HEK293 (cell line): Measurements from ENCODE around the gene PCNX4.

Experiments used
- HOXA7 ChIP-seq: sonication (generic); formaldehyde crosslinking; IDR thresholded peaks from 2 replicates; pipeline ENCODE4 v1.8.1; 2022; ENCODE audit warnings: missing genetic modification reagents, borderline replicate concordance
- PRDM1 ChIP-seq: fragments of 450-650 bp; formaldehyde crosslinking; IDR thresholded peaks from 2 replicates; pipeline ENCODE4; 2016; ENCODE audit warnings: missing biosample characterization, missing genetic modification characterization
- YY2 ChIP-seq: fragments of 450-650 bp; formaldehyde crosslinking; IDR thresholded peaks from 2 replicates; pipeline ENCODE4 v1.5.1; 2016; ENCODE audit warnings: missing biosample characterization, missing genetic modification characterization
- ZBTB20 ChIP-seq: fragments of 450-650 bp; formaldehyde crosslinking; IDR thresholded peaks from 2 replicates; pipeline ENCODE4 v1.5.1; 2016; ENCODE audit warnings: missing biosample characterization, missing genetic modification characterization
- ZNF184 ChIP-seq: fragments of 450-650 bp; IDR thresholded peaks from 2 replicates; pipeline ENCODE4 v1.5.1; 2018; ENCODE audit warnings: missing biosample characterization, mild to moderate bottlenecking, missing genetic modification characterization
- ZNF501 ChIP-seq: fragments of 450-650 bp; formaldehyde crosslinking; IDR thresholded peaks from 2 replicates; pipeline ENCODE4 v1.5.1; 2016; ENCODE audit warnings: missing biosample characterization, missing genetic modification characterization
- ZSCAN16 ChIP-seq: fragments of 450-650 bp; formaldehyde crosslinking; IDR thresholded peaks from 2 replicates; pipeline ENCODE4 v1.5.1; 2016; ENCODE audit warnings: missing biosample characterization, missing genetic modification characterization
- TF ChIP-seq, protein P1 (sequence below): fragments of 450-650 bp; formaldehyde crosslinking; IDR thresholded peaks from 2 replicates; pipeline ENCODE4 v1.5.1; 2016; ENCODE audit warnings: missing biosample characterization, missing genetic modification characterization
- TF ChIP-seq, protein P2 (sequence below): fragments of 450-650 bp; IDR thresholded peaks from 2 replicates; pipeline ENCODE4 v1.5.1; 2018; ENCODE audit warnings: missing biosample characterization, mild to moderate bottlenecking, missing genetic modification characterization
- TF ChIP-seq, protein P3 (sequence below): fragments of 450-650 bp; formaldehyde crosslinking; conservative IDR thresholded peaks from 2 replicates; pipeline ENCODE4 v1.5.1; 2016; ENCODE audit warnings: low read depth, missing biosample characterization, missing genetic modification characterization
- TF ChIP-seq, protein P4 (sequence below): fragments of 450-650 bp; formaldehyde crosslinking; IDR thresholded peaks from 2 replicates; pipeline ENCODE4 v1.5.1; 2016; ENCODE audit warnings: missing biosample characterization, missing genetic modification characterization
- TF ChIP-seq, protein P5 (sequence below): fragments of 450-650 bp; formaldehyde crosslinking; IDR thresholded peaks from 2 replicates; pipeline ENCODE4 v1.5.1; 2016; ENCODE audit warnings: missing biosample characterization, missing genetic modification characterization

DNA sequence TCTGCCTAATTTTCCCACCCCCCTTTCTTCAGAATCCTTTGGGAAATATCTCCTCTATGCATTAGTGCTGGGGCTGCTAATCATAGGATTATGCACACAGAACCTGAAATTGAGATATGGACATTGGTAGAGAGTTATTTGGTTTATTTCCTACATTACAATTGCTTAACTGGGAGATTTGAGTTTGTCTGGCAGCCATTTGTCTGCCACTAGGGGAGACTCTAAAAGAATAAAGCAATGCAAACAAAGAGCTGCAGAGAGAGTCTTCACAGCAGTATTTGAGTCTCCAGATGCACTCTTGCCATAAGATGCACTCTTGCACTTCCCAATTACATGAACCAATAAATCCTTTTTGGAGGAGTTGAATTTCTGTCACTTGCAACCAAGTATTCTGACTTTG, 12.0 kb upstream of the PCNX4 start:
- TF ChIP-seq, protein P1, sequence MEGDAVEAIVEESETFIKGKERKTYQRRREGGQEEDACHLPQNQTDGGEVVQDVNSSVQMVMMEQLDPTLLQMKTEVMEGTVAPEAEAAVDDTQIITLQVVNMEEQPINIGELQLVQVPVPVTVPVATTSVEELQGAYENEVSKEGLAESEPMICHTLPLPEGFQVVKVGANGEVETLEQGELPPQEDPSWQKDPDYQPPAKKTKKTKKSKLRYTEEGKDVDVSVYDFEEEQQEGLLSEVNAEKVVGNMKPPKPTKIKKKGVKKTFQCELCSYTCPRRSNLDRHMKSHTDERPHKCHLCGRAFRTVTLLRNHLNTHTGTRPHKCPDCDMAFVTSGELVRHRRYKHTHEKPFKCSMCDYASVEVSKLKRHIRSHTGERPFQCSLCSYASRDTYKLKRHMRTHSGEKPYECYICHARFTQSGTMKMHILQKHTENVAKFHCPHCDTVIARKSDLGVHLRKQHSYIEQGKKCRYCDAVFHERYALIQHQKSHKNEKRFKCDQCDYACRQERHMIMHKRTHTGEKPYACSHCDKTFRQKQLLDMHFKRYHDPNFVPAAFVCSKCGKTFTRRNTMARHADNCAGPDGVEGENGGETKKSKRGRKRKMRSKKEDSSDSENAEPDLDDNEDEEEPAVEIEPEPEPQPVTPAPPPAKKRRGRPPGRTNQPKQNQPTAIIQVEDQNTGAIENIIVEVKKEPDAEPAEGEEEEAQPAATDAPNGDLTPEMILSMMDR (tag by site-specific recombination): no peak
- TF ChIP-seq ZSCAN16 (tag by site-specific recombination) (no peak), HOXA7 (CRISPR knock-in tag) (no peak), ZBTB20 (no peak), YY2 (tag by site-specific recombination) (no peak), PRDM1 (tag by site-specific recombination) (no peak), ZNF501 (tag by site-specific recombination) (no peak), ZNF184 (tag by site-specific recombination) (no peak)
- TF ChIP-seq, protein P2, sequence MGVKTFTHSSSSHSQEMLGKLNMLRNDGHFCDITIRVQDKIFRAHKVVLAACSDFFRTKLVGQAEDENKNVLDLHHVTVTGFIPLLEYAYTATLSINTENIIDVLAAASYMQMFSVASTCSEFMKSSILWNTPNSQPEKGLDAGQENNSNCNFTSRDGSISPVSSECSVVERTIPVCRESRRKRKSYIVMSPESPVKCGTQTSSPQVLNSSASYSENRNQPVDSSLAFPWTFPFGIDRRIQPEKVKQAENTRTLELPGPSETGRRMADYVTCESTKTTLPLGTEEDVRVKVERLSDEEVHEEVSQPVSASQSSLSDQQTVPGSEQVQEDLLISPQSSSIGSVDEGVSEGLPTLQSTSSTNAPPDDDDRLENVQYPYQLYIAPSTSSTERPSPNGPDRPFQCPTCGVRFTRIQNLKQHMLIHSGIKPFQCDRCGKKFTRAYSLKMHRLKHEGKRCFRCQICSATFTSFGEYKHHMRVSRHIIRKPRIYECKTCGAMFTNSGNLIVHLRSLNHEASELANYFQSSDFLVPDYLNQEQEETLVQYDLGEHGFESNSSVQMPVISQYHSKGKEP (tag by site-specific recombination): no peak
- TF ChIP-seq, protein P3, sequence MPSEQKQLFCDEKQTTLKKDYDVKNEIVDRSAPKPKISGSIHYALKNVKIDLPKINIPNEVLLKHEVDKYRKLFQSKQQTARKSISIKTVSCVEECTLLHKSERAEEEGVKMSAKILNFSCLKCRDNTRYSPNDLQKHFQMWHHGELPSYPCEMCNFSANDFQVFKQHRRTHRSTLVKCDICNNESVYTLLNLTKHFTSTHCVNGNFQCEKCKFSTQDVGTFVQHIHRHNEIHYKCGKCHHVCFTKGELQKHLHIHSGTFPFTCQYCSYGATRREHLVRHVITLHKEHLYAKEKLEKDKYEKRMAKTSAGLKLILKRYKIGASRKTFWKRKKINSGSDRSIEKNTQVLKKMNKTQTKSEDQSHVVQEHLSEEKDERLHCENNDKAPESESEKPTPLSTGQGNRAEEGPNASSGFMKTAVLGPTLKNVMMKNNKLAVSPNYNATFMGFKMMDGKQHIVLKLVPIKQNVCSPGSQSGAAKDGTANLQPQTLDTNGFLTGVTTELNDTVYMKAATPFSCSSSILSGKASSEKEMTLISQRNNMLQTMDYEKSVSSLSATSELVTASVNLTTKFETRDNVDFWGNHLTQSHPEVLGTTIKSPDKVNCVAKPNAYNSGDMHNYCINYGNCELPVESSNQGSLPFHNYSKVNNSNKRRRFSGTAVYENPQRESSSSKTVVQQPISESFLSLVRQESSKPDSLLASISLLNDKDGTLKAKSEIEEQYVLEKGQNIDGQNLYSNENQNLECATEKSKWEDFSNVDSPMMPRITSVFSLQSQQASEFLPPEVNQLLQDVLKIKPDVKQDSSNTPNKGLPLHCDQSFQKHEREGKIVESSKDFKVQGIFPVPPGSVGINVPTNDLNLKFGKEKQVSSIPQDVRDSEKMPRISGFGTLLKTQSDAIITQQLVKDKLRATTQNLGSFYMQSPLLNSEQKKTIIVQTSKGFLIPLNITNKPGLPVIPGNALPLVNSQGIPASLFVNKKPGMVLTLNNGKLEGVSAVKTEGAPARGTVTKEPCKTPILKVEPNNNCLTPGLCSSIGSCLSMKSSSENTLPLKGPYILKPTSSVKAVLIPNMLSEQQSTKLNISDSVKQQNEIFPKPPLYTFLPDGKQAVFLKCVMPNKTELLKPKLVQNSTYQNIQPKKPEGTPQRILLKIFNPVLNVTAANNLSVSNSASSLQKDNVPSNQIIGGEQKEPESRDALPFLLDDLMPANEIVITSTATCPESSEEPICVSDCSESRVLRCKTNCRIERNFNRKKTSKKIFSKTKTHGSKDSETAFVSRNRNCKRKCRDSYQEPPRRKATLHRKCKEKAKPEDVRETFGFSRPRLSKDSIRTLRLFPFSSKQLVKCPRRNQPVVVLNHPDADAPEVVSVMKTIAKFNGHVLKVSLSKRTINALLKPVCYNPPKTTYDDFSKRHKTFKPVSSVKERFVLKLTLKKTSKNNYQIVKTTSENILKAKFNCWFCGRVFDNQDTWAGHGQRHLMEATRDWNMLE (tag by site-specific recombination): no peak
- TF ChIP-seq, protein P4, sequence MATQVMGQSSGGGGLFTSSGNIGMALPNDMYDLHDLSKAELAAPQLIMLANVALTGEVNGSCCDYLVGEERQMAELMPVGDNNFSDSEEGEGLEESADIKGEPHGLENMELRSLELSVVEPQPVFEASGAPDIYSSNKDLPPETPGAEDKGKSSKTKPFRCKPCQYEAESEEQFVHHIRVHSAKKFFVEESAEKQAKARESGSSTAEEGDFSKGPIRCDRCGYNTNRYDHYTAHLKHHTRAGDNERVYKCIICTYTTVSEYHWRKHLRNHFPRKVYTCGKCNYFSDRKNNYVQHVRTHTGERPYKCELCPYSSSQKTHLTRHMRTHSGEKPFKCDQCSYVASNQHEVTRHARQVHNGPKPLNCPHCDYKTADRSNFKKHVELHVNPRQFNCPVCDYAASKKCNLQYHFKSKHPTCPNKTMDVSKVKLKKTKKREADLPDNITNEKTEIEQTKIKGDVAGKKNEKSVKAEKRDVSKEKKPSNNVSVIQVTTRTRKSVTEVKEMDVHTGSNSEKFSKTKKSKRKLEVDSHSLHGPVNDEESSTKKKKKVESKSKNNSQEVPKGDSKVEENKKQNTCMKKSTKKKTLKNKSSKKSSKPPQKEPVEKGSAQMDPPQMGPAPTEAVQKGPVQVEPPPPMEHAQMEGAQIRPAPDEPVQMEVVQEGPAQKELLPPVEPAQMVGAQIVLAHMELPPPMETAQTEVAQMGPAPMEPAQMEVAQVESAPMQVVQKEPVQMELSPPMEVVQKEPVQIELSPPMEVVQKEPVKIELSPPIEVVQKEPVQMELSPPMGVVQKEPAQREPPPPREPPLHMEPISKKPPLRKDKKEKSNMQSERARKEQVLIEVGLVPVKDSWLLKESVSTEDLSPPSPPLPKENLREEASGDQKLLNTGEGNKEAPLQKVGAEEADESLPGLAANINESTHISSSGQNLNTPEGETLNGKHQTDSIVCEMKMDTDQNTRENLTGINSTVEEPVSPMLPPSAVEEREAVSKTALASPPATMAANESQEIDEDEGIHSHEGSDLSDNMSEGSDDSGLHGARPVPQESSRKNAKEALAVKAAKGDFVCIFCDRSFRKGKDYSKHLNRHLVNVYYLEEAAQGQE (tag by site-specific recombination): no peak
- TF ChIP-seq, protein P5, sequence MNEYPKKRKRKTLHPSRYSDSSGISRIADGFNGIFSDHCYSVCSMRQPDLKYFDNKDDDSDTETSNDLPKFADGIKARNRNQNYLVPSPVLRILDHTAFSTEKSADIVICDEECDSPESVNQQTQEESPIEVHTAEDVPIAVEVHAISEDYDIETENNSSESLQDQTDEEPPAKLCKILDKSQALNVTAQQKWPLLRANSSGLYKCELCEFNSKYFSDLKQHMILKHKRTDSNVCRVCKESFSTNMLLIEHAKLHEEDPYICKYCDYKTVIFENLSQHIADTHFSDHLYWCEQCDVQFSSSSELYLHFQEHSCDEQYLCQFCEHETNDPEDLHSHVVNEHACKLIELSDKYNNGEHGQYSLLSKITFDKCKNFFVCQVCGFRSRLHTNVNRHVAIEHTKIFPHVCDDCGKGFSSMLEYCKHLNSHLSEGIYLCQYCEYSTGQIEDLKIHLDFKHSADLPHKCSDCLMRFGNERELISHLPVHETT (tag by site-specific recombination): no peak
